Measurements from ENCODE around the gene UQCRC2.
"Not testable (repeated sequence)": the region's sequence is repeated elsewhere in the genome, so short reads cannot be mapped to it uniquely, and the experiment has no call there.

UQCRC2 gene

DNA sequence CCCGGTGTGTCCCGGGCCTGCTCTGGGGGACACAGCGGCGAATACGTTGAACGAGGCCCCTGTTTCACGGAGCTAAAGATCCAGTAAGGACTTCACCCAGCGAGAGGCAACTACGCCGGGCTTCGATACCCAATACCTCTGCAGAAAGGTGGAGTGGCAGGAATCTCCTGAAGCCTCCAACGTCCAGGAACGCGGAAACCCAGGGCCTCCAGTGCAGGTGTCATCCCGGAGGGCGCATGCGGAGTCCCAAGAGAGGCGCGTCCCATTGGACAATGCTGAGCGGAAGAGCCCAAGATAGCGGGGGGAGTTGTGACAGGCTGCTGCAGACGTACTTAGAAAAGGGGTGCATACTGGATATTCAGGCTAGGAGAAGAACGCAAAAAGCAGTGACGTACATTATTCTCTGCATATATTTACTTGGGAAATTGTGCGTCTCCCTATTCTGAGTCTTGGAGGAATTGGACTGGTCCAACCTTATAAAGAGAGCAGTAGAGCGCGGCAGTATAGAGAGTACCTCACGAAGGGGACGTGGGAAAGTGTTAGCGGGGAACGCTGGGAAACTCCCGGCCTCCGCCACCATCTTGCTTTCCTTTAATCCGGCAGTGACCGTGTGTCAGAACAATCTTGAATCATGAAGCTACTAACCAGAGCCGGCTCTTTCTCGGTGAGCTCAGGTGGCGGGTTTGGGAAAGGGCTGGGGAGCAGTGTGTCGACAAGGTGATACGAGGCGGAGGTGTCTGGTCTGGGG, at the start of gene UQCRC2:
TSS of gene UQCRC2 (plus strand) at position 569 of the 748 bp plus-strand sequence. CDS start at position 632, 63 bp downstream.
- peak; percentile 92 for DNase-seq (ENCODE audit: low read depth)

DNA sequence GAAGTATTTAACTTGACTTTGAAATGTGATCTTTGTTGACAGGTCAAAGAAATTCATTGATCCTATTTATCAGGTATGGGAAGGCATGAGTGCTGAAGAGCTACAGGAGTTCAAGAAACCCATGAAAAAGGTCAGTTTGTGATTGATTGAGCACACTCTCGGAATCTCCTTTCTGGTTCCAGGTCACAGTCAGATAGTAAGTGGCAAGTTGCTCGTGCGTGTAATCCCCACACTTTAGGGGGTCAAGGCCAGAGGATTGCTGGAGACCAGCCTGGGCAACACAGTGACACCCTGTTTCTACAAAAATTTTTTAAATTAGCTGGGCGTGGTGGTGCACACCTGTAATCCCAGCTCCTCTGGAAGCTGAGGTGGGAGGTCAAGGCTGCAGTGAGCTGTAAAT, 20.5 kb upstream of the UQCRC2 start:
- not testable (repeated sequence) for DNase-seq (ENCODE audit: low read depth)

DNA sequence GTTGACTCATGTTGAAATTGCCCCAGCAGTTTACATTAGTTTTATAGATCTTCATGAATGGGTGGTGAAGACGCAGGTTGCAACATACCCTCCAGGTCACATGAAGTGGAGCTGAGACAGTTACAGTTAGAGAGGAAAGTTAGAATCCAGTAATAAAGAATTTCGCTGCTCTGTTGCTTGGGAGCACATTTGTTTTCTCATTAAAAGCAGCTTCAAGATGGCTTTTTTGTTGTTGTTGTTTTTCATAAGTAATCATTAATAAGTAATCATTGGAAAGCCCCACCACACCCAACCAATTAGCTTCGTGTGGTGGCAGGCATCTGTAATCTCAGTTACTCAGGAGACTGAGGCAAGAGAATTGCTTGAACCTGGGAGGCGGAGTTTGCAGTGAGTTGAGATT, 19.8 kb upstream of the UQCRC2 start:
- not testable (repeated sequence) for DNase-seq (ENCODE audit: low read depth)

GRCh38 chr16:21933790-21934189, 19.4 kb upstream of the UQCRC2 start:
- DNase-seq (ENCODE audit: low read depth) = not testable (repeated sequence)

DNA sequence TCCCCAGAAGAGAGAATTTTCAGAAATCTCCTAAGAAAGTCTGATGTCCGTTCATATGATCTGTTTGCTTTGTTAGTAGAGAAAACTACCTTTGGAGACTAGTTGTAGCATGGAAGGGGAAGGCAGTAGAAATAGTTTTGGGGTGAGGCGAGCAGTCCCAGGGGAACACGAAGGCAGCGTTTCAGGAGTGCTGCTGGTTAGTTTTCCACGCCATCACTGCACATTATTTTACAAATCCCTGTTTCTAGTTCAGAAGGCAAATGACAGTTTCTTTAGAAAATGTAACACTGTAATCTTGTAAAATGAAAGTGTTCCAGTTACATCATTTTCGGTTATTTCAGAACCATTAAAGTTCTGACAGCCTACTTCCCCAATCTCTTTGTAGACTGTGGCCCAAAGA, 16.9 kb upstream of the UQCRC2 start:
- not testable (repeated sequence) for DNase-seq (ENCODE audit: low read depth)

DNA sequence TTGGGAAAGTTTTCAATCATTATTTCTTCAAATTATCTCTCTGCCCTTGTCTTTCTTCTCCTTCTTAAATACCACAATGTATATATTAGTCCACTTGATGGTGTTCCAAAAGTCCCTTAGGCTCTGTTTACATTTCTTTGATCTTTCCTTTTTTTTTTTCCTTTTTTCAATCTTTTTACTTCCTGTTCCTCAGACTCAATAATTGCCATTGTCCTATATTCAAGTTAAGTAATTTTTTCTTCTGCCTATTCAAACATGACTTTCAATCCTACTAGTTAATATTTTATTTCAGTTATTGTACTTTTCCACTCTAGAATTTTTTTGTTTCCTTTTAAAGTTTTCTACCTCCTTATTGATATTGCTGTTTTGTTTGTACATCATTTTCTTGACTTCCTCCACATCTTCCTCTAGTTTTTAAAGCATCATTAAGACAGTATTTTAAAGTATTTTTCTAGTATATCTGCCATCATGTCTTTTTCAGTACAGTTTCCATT, 15.8 kb upstream of the UQCRC2 start:
- DNase-seq (ENCODE audit: low read depth) = no peak

- no peak for DNase-seq (ENCODE audit: low read depth)
Observed at GRCh38 chr16:21940570-21940969, 12.6 kb upstream of the UQCRC2 start.

- DNase-seq (ENCODE audit: low read depth) = no peak
Observed at GRCh38 chr16:21943571-21943970, 9.6 kb upstream of the UQCRC2 start.

DNA sequence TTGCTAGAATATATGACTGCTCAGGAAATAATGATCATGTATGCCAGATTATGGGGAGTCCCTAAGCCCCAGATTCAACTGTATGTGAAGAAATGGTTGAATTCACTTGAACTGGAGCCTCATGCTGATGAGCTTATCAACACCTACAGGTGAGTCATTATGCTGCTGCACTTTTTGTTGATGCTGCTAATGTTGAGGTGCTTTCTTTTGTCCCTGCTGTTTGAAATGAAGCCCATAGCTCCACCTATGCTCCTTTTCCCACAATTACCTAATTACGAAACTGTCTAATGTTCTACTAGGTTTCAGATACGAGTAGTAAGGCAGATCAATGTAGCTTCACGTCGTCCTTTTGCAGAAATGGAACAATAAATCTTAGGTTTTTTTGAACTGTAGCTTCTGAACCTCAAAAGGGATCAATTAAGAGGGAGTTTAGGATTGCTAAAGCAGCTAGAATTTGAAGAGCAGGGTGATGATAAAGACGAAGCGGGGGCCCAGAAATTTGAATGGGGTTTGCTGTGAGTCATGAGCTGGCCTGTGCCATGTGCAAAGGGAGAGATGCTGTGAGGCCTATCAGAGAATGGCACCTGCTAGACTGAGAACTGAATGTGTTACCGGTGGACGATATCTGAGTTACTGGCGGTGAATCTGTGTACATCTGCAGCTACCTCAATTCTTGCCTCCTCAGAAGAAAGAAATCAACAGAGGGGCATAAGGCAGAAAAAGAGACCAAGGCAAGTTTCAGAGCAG, 6.1 kb upstream of the UQCRC2 start:
- no peak for DNase-seq (ENCODE audit: low read depth)

- no peak for DNase-seq (ENCODE audit: low read depth)
Observed at GRCh38 chr16:21949713-21950260, 3.4 kb upstream of the UQCRC2 start.

DNA sequence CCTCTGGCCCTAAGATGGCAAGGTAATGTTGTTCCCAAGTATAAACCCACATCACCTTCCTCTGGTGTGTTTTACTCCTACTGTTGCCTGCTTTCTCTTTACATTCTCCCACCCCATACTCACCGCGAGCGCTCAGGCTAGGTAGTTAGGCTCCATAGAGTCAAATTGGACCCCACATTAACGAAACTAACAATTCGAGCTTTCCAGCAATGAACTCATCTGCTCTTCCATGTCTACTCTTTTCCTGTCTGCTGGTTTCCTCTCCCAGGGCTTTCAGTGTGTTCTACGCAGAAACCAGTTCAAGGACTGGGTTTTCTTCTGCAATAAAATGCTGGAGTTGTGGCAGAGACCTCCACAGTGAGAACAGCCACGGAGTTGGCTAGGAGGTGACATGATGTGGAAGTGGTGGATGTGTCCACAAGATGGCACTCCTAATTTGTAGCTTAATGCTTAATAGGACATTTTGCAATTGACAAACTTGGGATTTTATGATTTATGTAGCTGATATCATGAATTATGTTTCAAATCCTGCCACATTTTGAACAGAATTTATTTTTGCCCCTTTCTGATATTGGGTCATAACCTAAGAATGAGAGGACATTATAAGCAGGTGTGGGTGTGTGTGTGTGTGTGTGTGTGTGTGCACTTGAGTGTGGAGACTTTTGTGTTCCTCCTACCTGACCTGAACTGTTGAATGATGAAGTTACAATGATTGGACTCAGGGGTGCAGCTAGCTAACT, 2.2 kb upstream of the UQCRC2 start:
- peak; percentile 54 for DNase-seq (ENCODE audit: low read depth)

GRCh38 chr16:21952040-21952792, 945 bp upstream of the UQCRC2 start:
- DNase-seq (ENCODE audit: low read depth) = peak; percentile 73

GRCh38 chr16:21953541-21953902, 361 bp downstream of the UQCRC2 start:
- no peak for DNase-seq (ENCODE audit: low read depth)

DNA sequence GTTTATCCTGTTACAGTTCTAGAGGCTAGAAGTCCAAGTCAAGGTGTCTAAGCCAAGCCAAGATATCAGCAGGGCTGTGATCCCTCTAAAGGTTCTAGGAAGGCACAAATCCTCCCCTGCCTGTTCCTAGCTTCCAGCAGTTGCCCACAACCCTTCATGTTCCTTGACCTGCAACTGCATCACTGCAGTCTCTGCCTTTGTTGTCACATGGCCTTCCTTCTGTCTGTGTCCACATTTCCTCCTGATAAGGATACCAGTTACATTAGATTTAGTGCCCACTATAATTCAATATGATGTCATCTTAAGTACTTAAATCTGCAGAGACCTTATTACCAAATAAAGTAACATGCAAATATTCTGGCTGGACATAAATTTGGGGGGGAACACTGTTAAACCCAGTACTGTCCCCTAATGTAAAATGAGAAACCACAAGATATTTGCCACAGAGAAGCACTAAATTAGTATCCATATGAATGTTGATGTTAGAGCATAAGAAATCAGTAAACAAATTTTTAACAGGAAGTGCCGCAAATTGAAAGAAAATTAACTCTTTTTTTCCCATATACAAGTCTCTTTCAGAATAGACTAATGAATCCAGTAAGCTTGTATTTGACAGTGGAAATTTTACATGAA, 4.7 kb downstream of the UQCRC2 start:
- no peak for DNase-seq (ENCODE audit: low read depth)

DNA sequence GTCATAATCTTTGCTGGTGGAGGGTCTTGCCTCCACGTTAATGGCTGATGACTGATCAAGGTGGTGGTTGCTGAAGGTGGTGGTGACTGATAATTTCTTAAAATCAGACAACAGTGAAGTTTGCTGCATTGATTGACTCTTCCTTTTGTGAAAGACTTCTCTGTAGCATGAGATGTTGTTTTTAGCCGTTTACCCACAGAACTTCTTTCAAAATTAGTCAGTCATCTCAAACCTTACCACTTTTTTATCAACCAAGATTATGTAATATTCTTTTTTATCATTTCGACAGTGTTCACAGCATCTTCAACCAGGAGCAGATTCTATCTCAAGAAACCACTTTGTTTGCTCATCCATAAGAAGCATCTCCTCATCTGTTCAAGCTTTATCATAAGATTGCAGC, 5.9 kb downstream of the UQCRC2 start:
- no peak for DNase-seq (ENCODE audit: low read depth)

- DNase-seq (ENCODE audit: low read depth) = no peak
Observed at GRCh38 chr16:21962475-21962874, 9.3 kb downstream of the UQCRC2 start.

DNA sequence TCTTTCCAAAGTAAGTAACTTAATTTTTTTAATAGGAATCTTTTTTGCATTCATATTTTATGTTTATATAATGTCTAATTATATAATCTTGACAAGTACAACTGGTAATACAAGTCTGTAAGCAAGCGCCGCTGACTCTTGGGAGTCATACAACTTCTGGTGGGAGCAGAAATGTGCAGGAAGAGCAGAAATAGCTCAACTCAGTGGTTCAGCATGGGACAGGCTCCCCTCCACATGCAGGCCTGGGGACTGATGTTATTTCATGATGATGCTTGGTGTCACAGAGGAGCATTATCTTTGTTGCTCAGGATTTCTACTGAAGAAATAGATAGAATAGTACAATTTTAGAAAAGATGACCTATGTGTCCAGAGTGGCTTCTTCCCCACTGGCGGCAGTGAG, 10.7 kb downstream of the UQCRC2 start:
- no peak for DNase-seq (ENCODE audit: low read depth)

GRCh38 chr16:21964353-21964752, 11.2 kb downstream of the UQCRC2 start:
- DNase-seq (ENCODE audit: low read depth) = no peak

DNA sequence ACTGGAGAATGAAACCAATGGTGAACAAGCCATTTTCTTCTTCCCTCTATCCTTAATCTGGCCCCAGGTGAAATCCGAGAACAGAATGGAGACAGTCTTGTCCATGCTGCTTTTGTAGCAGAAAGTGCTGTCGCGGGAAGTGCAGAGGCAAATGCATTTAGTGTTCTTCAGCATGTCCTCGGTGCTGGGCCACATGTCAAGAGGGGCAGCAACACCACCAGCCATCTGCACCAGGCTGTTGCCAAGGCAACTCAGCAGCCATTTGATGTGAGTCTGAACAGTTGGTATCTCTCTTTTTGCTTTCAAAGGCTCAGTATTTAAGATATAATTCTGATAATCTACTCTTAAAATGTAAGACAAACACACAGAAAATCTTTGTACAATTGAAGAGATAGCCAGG, 18.7 kb downstream of the UQCRC2 start:
- no peak for DNase-seq (ENCODE audit: low read depth)

GRCh38 chr16:21973945-21974344, 20.8 kb downstream of the UQCRC2 start:
- DNase-seq (ENCODE audit: low read depth) = no peak

- DNase-seq (ENCODE audit: low read depth) = no peak
Observed at GRCh38 chr16:21980032-21980431, 26.9 kb downstream of the UQCRC2 start.

All from EH (cell line).